Neural progenitor cell (in vitro differentiated cells): ENCODE measurements around the gene MRAS. TPM values are rescaled to one million over a fixed set of nuclear protein-coding genes. Genes with fewer than 3 reads are reported as not detected.

Experiments used
- DNase-seq: peaks from one replicate; pipeline ENCODE4 v3.0.0-alpha.2; 2016; ENCODE audit warnings: low spot score
- H2AFZ ChIP-seq: fragments of 200-600 bp; sonication (generic); replicated peaks from 2 replicates; pipeline ENCODE4 v1.6.1; 2016; ENCODE audit warnings: antibody characterized with exemption
- H3F3A ChIP-seq: fragments of 200-600 bp; sonication (generic); 2 replicates; pipeline ENCODE4 v1.6.1; 2016; ENCODE audit warnings: antibody characterized with exemption, low read depth
- H3K27ac ChIP-seq: fragments of 200-600 bp; sonication (generic); 2 replicates; pipeline ENCODE4 v1.5.1; 2016; ENCODE audit warnings: mild to moderate bottlenecking
- H3K27me3 ChIP-seq: fragments of 200-600 bp; sonication (generic); 2 replicates; pipeline ENCODE4 v1.6.1; 2016; ENCODE audit warnings: mild to moderate bottlenecking, moderate library complexity
- H3K36me3 ChIP-seq: fragments of 200-600 bp; sonication (generic); 2 replicates; pipeline ENCODE4 v1.5.1; 2016
- H3K4me1 ChIP-seq: fragments of 200-600 bp; sonication (generic); 2 replicates; pipeline ENCODE4 v1.6.1; 2016; ENCODE audit warnings: mixed run types
- H3K4me2 ChIP-seq: fragments of 200-600 bp; sonication (generic); 2 replicates; pipeline ENCODE4 v1.6.1; 2016
- H3K4me3 ChIP-seq: fragments of 200-600 bp; sonication (generic); 2 replicates; pipeline ENCODE4 v1.5.1; 2016
- H3K79me2 ChIP-seq: fragments of 200-600 bp; sonication (generic); 2 replicates; pipeline ENCODE4 v1.6.1; 2016; ENCODE audit warnings: low read depth
- H3K9ac ChIP-seq: fragments of 200-600 bp; sonication (generic); 2 replicates; pipeline ENCODE4 v1.6.1; 2016
- H3K9me3 ChIP-seq: fragments of 200-600 bp; sonication (generic); 2 replicates; pipeline ENCODE4 v1.5.1; 2016; ENCODE audit warnings: low read depth
- H4K20me1 ChIP-seq: fragments of 200-600 bp; sonication (generic); 2 replicates; pipeline ENCODE4 v1.6.1; 2016; ENCODE audit warnings: low read depth
- H3K27ac Mint-ChIP-seq: 3 replicates; pipeline ENCODE4 v1.8.0; 2021; ENCODE audit warnings: mixed read lengths
- H3K27me3 Mint-ChIP-seq: 2 replicates; pipeline ENCODE4 v1.8.0; 2022; ENCODE audit warnings: low read depth, mild to moderate bottlenecking, inconsistent platforms, moderate library complexity, mixed read lengths; ENCODE audit not compliant: insufficient read depth
- H3K36me3 Mint-ChIP-seq: 3 replicates; pipeline ENCODE4 v1.8.0; 2021; ENCODE audit warnings: mixed read lengths
- H3K4me1 Mint-ChIP-seq: 3 replicates; pipeline ENCODE4 v1.8.0; 2021; ENCODE audit warnings: mixed read lengths
- H3K4me3 Mint-ChIP-seq: 3 replicates; pipeline ENCODE4 v1.8.0; 2021; ENCODE audit warnings: mild to moderate bottlenecking, moderate library complexity, mixed read lengths
- H3K9me3 Mint-ChIP-seq: 3 replicates; pipeline ENCODE4 v1.8.0; 2020; ENCODE audit warnings: mixed read lengths
- CTCF ChIP-seq: fragments of 200-600 bp; sonication (generic); IDR thresholded peaks from 2 replicates; pipeline ENCODE4 v1.5.1; 2017; ENCODE audit warnings: antibody characterized with exemption, mild to moderate bottlenecking
- EZH2 ChIP-seq: fragments of 200-600 bp; sonication (generic); IDR thresholded peaks from 2 replicates; pipeline ENCODE4 v1.6.1; 2017; ENCODE audit warnings: antibody characterized with exemption, mild to moderate bottlenecking, moderate library complexity
- EZH2phosphoT487 ChIP-seq: fragments of 200-600 bp; sonication (generic); IDR thresholded peaks from 2 replicates; pipeline ENCODE4 v1.6.1; 2017; ENCODE audit warnings: antibody characterized with exemption
- total RNA-seq: library from RNA; depleted of rRNA; stranded (reverse); fragments of >200 nt; gene quantifications from 2 replicates; pipeline ENCODE4 v1.2.3, GENCODE V29; 2015; ENCODE audit warnings: low replicate concordance

MRAS gene
- total RNA-seq, 1 donor from 2014 or later, result 17.2 TPM

- H2AFZ ChIP-seq, result no peak overlapping the region
- H3K4me1 ChIP-seq, result no peaks in the 10 kb centered on the region
- H3K9me3 Mint-ChIP-seq, result no peaks in the 10 kb centered on the region
- H3K27me3 Mint-ChIP-seq, result peaks cover 2% of the 10 kb centered on the region
- H4K20me1 ChIP-seq, result no peaks in the 10 kb centered on the region
- H3K4me3 ChIP-seq, result no peak overlapping the region
- no peaks in the 10 kb centered on the region for H3K79me2 ChIP-seq
- H3K27ac ChIP-seq, result no peak overlapping the region
- H3K4me3 Mint-ChIP-seq, result no peak overlapping the region
- H3K36me3 ChIP-seq, result no peaks in the 10 kb centered on the region
- no peaks in the 10 kb centered on the region for H3K27me3 ChIP-seq
- no peaks in the 10 kb centered on the region for H3F3A ChIP-seq
- DNase-seq, result no peak
- peaks cover 9% of the 10 kb centered on the region for H3K4me1 Mint-ChIP-seq
- H3K36me3 Mint-ChIP-seq, result peaks cover 1% of the 10 kb centered on the region
- no peak overlapping the region for H3K9ac ChIP-seq
- H3K4me2 ChIP-seq, result no peak overlapping the region
- TF ChIP-seq EZH2, result no peak
- TF ChIP-seq CTCF, result no peak
- TF ChIP-seq EZH2phosphoT487, result no peak
- no peaks in the 10 kb centered on the region for H3K9me3 ChIP-seq
- no peak overlapping the region for H3K27ac Mint-ChIP-seq
Observed at GRCh38 chr3:138394686-138395085, 46.3 kb downstream of the MRAS start.

- Histone ChIP-seq H3F3A (no peaks in the 10 kb centered on the region), H3K27me3 (no peaks in the 10 kb centered on the region), H3K4me1 (no peaks in the 10 kb centered on the region), H3K4me2 (no peak overlapping the region), H3K36me3 (no peaks in the 10 kb centered on the region), H4K20me1 (no peaks in the 10 kb centered on the region), H3K79me2 (no peaks in the 10 kb centered on the region), H3K4me3 (no peak overlapping the region), H2AFZ (no peak overlapping the region), H3K9me3 (no peaks in the 10 kb centered on the region), H3K9ac (no peak overlapping the region), H3K27ac (no peak overlapping the region)
- TF ChIP-seq CTCF (no peak), EZH2 (no peak)
- no peak overlapping the region for H3K27ac Mint-ChIP-seq
- DNase-seq, result no peak
- H3K27me3 Mint-ChIP-seq, result peaks cover 2% of the 10 kb centered on the region
- no peaks in the 10 kb centered on the region for H3K9me3 Mint-ChIP-seq
- peaks cover 7% of the 10 kb centered on the region for H3K36me3 Mint-ChIP-seq
- peaks cover 2% of the 10 kb centered on the region for H3K4me1 Mint-ChIP-seq
- H3K4me3 Mint-ChIP-seq, result no peak overlapping the region
Observed at GRCh38 chr3:138395865-138396751, 47.7 kb downstream of the MRAS start.

- Mint-ChIP-seq H3K36me3 (peaks cover 9% of the 10 kb centered on the region), H3K4me1 (peaks cover 2% of the 10 kb centered on the region), H3K9me3 (no peaks in the 10 kb centered on the region), H3K27me3 (peaks cover 3% of the 10 kb centered on the region), H3K4me3 (no peak overlapping the region), H3K27ac (no peak overlapping the region)
- no peaks in the 10 kb centered on the region for H3K36me3 ChIP-seq
- H3F3A ChIP-seq, result no peaks in the 10 kb centered on the region
- no peaks in the 10 kb centered on the region for H3K27me3 ChIP-seq
- DNase-seq, result no peak
- TF ChIP-seq EZH2phosphoT487 (no peak), EZH2 (no peak), CTCF (no peak)
- no peak overlapping the region for H3K4me3 ChIP-seq
- no peaks in the 10 kb centered on the region for H3K79me2 ChIP-seq
- no peak overlapping the region for H2AFZ ChIP-seq
- no peaks in the 10 kb centered on the region for H3K4me1 ChIP-seq
- no peaks in the 10 kb centered on the region for H3K9me3 ChIP-seq
- H3K27ac ChIP-seq, result no peak overlapping the region
- H3K9ac ChIP-seq, result no peak overlapping the region
- H4K20me1 ChIP-seq, result no peaks in the 10 kb centered on the region
- H3K4me2 ChIP-seq, result no peak overlapping the region
Observed at GRCh38 chr3:138396752-138397410, 48.5 kb downstream of the MRAS start.
